GM12878 (cell line): ENCODE measurements around the gene PTAFR. TPM values are rescaled to one million over a fixed set of nuclear protein-coding genes. Genes with fewer than 3 reads are reported as not detected.

Experiments
- ATAC-seq: fragments of 200-7000 bp; cut with Tn5 transposase; 3 replicates; pipeline ENCODE4 v1.9.1; 2020; ENCODE audit warnings: mild to moderate bottlenecking, moderate library complexity
- BruUV-seq: library from RNA; stranded (reverse); fragments of 400-500 nt; replicated peaks from 2 replicates; lab custom pipeline; 2021; lab: Mats Ljungman, UMichigan
- CTCF ChIA-PET: fragments of 300-600 bp; sonication (Branson Sonifier 250); formaldehyde crosslinking; extraction: SDS; loops from one replicate; lab custom pipeline; 2021; ENCODE audit warnings: inconsistent platforms; lab: Yijun Ruan, JAX
- POLR2A ChIA-PET: fragments of 350-600 bp; formaldehyde crosslinking; extraction: SDS; loops from one replicate; lab custom pipeline; 2021; ENCODE audit warnings: inconsistent platforms; lab: Charles Lee
- RAD21 ChIA-PET: fragments of 300-600 bp; sonication (Branson Sonifier 250); formaldehyde crosslinking; loops from one replicate; lab custom pipeline; 2023; ENCODE audit warnings: antibody characterized with exemption; ENCODE audit not compliant: unreplicated experiment; lab: Charles Lee
- SMC1A ChIA-PET: fragments of 300-600 bp; sonication (Branson Sonifier 250); formaldehyde crosslinking; loops from one replicate; lab custom pipeline; 2023; ENCODE audit not compliant: unreplicated experiment, uncharacterized antibody; lab: Charles Lee
- DNase-seq: peaks from one replicate; pipeline ENCODE4 v3.0.0-alpha.2; 2011; ENCODE audit warnings: low read depth, low spot score
- FAIRE-seq: peaks from 3 replicates; lab custom pipeline; 2011; peaks lifted over from hg19 to GRCh38; lab: Jason Lieb, UNC
- H2AFZ ChIP-seq: 2 replicates; pipeline ENCODE4 v1.6.0; 2011; ENCODE audit warnings: low read depth, low read length, control low read depth; ENCODE audit not compliant: control insufficient read depth
- H3K27ac ChIP-seq: 2 replicates; pipeline ENCODE4 v1.5.1; 2011; ENCODE audit warnings: control low read depth; ENCODE audit not compliant: control insufficient read depth, insufficient read depth
- H3K27me3 ChIP-seq, 2 experiments: replicated peaks in 1 of 2; 2 replicates each; pipeline versions ENCODE4 v1.6.0 to v1.6.1; 2011; ENCODE audit warnings: low read length in 1 of 2; ENCODE audit not compliant: control insufficient read depth in 2 of 2, insufficient read depth in 2 of 2
- H3K36me3 ChIP-seq, 2 experiments: 2 replicates each; pipeline ENCODE4 v1.5.1; 2011; ENCODE audit warnings: low read length in 1 of 2; ENCODE audit not compliant: control insufficient read depth in 2 of 2, insufficient read depth in 2 of 2
- H3K4me1 ChIP-seq: 2 replicates; pipeline ENCODE4 v1.6.1; 2011; ENCODE audit warnings: mild to moderate bottlenecking, low read length, moderate library complexity, mixed read lengths; ENCODE audit not compliant: control insufficient read depth, insufficient read depth
- H3K4me2 ChIP-seq: 2 replicates; pipeline ENCODE4 v1.6.0; 2011; ENCODE audit warnings: control low read depth; ENCODE audit not compliant: control insufficient read depth, insufficient read depth
- H3K4me3 ChIP-seq: fragments of 200-600 bp; sonication (generic); 2 replicates; pipeline ENCODE4 v1.5.1; 2016
- H3K79me2 ChIP-seq: 2 replicates; pipeline ENCODE4 v1.6.0; 2011; ENCODE audit warnings: low read length; ENCODE audit not compliant: control insufficient read depth, insufficient read depth
- H3K9ac ChIP-seq: 2 replicates; pipeline ENCODE4 v1.8.0; 2011; ENCODE audit warnings: low read length, control low read depth, mixed read lengths; ENCODE audit not compliant: control insufficient read depth, insufficient read depth
- H3K9me3 ChIP-seq: replicated peaks from 3 replicates; pipeline ENCODE4 v1.5.1; 2011; ENCODE audit warnings: mild to moderate bottlenecking, low read length; ENCODE audit not compliant: control insufficient read depth, insufficient read depth
- H4K20me1 ChIP-seq: 2 replicates; pipeline ENCODE4 v1.6.0; 2011; ENCODE audit not compliant: control insufficient read depth, insufficient read depth
- ATF7 ChIP-seq: fragments of 450-650 bp; IDR thresholded peaks from 2 replicates; pipeline ENCODE4 v1.6.1; 2016; ENCODE audit warnings: low read depth, mild to moderate bottlenecking
- BACH1 ChIP-seq: fragments of 450-650 bp; IDR thresholded peaks from 2 replicates; pipeline ENCODE4 v1.6.1; 2017; ENCODE audit warnings: mild to moderate bottlenecking, borderline replicate concordance
- BCL3 ChIP-seq: IDR thresholded peaks from 2 replicates; pipeline ENCODE4 v1.6.1; 2011; ENCODE audit warnings: borderline replicate concordance, low read depth, mild to moderate bottlenecking, moderate library complexity, low read length; ENCODE audit not compliant: insufficient read depth, poor library complexity, severe bottlenecking
- EGR1 ChIP-seq, 2 experiments: IDR thresholded peaks; 1 replicate in 1 of 2; 2 replicates in 1 of 2; pipeline ENCODE4 v1.6.1; 2011 to 2012; ENCODE audit warnings: low read depth in 2 of 2, low read length in 2 of 2, borderline replicate concordance in 1 of 2, mild to moderate bottlenecking in 1 of 2, moderate library complexity in 1 of 2
- ESRRA ChIP-seq: IDR thresholded peaks from 2 replicates; pipeline ENCODE4 v1.6.1; 2012; ENCODE audit warnings: mild to moderate bottlenecking, low read length, improper control_type of control experiment
- ETV6 ChIP-seq, 2 experiments: fragments of 450-650 bp in 1 of 2; IDR thresholded peaks in 1 of 2; conservative IDR thresholded peaks in 1 of 2; 2 replicates each; pipeline ENCODE4 v1.6.1; 2014; ENCODE audit warnings: antibody characterized with exemption in 1 of 2, borderline replicate concordance in 1 of 2, low read depth in 1 of 2, mild to moderate bottlenecking in 1 of 2, moderate library complexity in 1 of 2
- FOXK2 ChIP-seq: fragments of 450-650 bp; IDR thresholded peaks from 2 replicates; pipeline ENCODE4 v1.6.1; 2017; ENCODE audit warnings: mild to moderate bottlenecking, moderate library complexity
- HCFC1 ChIP-seq: fragments of 150-350 bp; IDR thresholded peaks from 2 replicates; pipeline ENCODE4 v1.6.1; 2014; ENCODE audit warnings: low read length
- IRF5 ChIP-seq: fragments of 450-650 bp; IDR thresholded peaks from 2 replicates; pipeline ENCODE4 v1.6.1; 2017; ENCODE audit warnings: borderline replicate concordance
- MXI1 ChIP-seq: fragments of 150-350 bp; IDR thresholded peaks from 2 replicates; pipeline ENCODE4 v1.6.1; 2011; ENCODE audit warnings: low read depth, mild to moderate bottlenecking, inconsistent platforms, low read length, improper control_type of control experiment
- NBN ChIP-seq: fragments of 450-650 bp; IDR thresholded peaks from 2 replicates; pipeline ENCODE4 v1.6.1; 2016
- POU2F2 ChIP-seq: IDR thresholded peaks from 3 replicates; pipeline ENCODE4 v1.6.1; 2011; ENCODE audit warnings: low read depth, mild to moderate bottlenecking, low read length, borderline replicate concordance
- SP1 ChIP-seq: IDR thresholded peaks from one replicate; pipeline ENCODE4 v1.6.1; 2011; ENCODE audit warnings: low read depth, low read length
- TCF12 ChIP-seq: IDR thresholded peaks from 2 replicates; pipeline ENCODE4 v1.6.1; 2011; ENCODE audit warnings: low read depth, mild to moderate bottlenecking, low read length
- ZNF384 ChIP-seq: IDR thresholded peaks from 2 replicates; pipeline ENCODE4 v1.6.1; 2012; ENCODE audit warnings: low read depth, mild to moderate bottlenecking, low read length, improper control_type of control experiment, borderline replicate concordance
- WGBS: methylation state at CpG from one replicate; pipeline ENCODE4 v1.1.6; 2016; ENCODE audit warnings: low lambda C conversion rate; ENCODE audit not compliant: insufficient replicate concordance, insufficient coverage; ENCODE audit errors: missing lambda C conversion rate; 5-methylcytosine and 5-hydroxymethylcytosine counted together
- in situ Hi-C: fragments of 300-500 bp; cut with MboI; formaldehyde crosslinking; loops from 9 replicates; pipeline ENCODE4 v1.14.3; 2018; ENCODE audit warnings: mixed read lengths
- intact Hi-C: fragments of 100-400 bp; cut with micrococcal nuclease; formaldehyde crosslinking; loops from one replicate; pipeline ENCODE4 v1.14.2; 2022; ENCODE audit not compliant: unreplicated experiment
- polyA plus RNA-seq, 11 experiments: library from polyadenylated mRNA; depleted of rRNA in 4 of 11; unstranded in 6 of 11; stranded (reverse) in 5 of 11; fragments of >200 nt; fragmentation: Nextera tagmentation in 4 of 11; fragmentation: Illumina TruSeq in 1 of 11; extraction: Ambion mirVana in 4 of 11; extraction: Trizol in 1 of 11; gene quantifications; 1 replicate in 1 of 11; 2 replicates in 10 of 11; pipeline versions ENCODE4 v1.2.1 to v1.2.3, GENCODE V29; 2011 to 2016; ENCODE audit warnings: inconsistent platforms in 2 of 11, missing spikeins in 2 of 11, low read depth in 1 of 11
- total RNA-seq, 4 experiments: library from RNA; depleted of rRNA in 3 of 4; stranded (reverse); fragments of >200 nt in 3 of 4; fragmentation: Illumina TruSeq in 1 of 4; extraction: Trizol in 1 of 4; gene quantifications; 2 replicates each; pipeline versions ENCODE4 v1.2.1 to v1.2.3, GENCODE V29; 2013 to 2021
- TF ChIP-seq, protein P1 (sequence below): fragments of 450-650 bp; IDR thresholded peaks from 2 replicates; pipeline ENCODE4 v1.6.1; 2017; ENCODE audit warnings: low read depth, mild to moderate bottlenecking, moderate library complexity

The PTAFR gene
- total and polyA plus RNA-seq, 10 of the 15 experiments (the other 5 are each of a cell fraction or from before 2014, with no cell fraction given) = 17.5 to 251 (median 27.7) TPM

GRCh38 chr1:28145728-28146127 is 30.8 kb downstream of the PTAFR start (continued):
- TF ChIP-seq BACH1 = no peak
- no peak for TF ChIP-seq NBN

GRCh38 chr1:28144203-28145135 is 32.0 kb downstream of the PTAFR start:
- Histone ChIP-seq H3K4me3 (peak overlapping the region; percentile 17), H3K27ac (peak overlapping the region; percentile 62), H3K79me2 (no peaks in the 10 kb centered on the region; the same call in 1 of the 2 replicates), H3K9ac (no peak overlapping the region; the same call in 1 of the 2 replicates), H3K4me2 (peak overlapping the region; percentile 81), H3K27me3 (no peaks in the 10 kb centered on the region), H3K4me1 (peaks cover 51% of the 10 kb centered on the region), H4K20me1 (no peaks in the 10 kb centered on the region), H3K36me3 (peaks cover 0 to 4% of the 10 kb centered on the region in 2 experiments; a peak in 2 of 4 replicates), H2AFZ (no peak overlapping the region; the same call in 1 of the 2 replicates), H3K9me3 (no peaks in the 10 kb centered on the region)
- ChIA-PET RAD21 (interaction anchor here (0.6 to 6.7 kb wide), 13 partner anchors 9 to 1644 kb away, joined by 3 to 119 read pairs (median 5); partner anchors contain the start of genes EYA3 and PTAFR), CTCF (interaction anchor here (0.8 to 6.3 kb wide), 9 partner anchors 10 to 64 kb away, joined by 3 to 54 read pairs (median 5); no protein-coding TSS in a partner anchor), SMC1A (interaction anchor here (0.6 to 5.7 kb wide), 24 partner anchors 8 to 77 kb away, joined by 3 to 72 read pairs (median 6); partner anchors contain the start of genes EYA3 and PTAFR), POLR2A (interaction anchor here (0.6 to 3.9 kb wide), 19 partner anchors 9 to 582 kb away, joined by 3 to 18 read pairs (median 5); partner anchors contain the start of gene EYA3)
- peak; percentile 97 for DNase-seq
- 9% methylated on average over 5 of the region's 5 CpGs for WGBS
- peak; percentile 91 for ATAC-seq
- in situ Hi-C loops = no loop called here
- BruUV-seq = no TSS peak
- FAIRE-seq = peak; percentile 86
- intact Hi-C loops = loop anchor here (1.0 to 2.0 kb wide), 3 partner anchors 25 to 53 kb away; no protein-coding TSS in a partner anchor
- TF ChIP-seq ATF7 (peak; percentile 92), IRF5 (no peak), ETV6 (conservative IDR thresholded peaks at IDR 0.05 in 1 of 2, IDR thresholded peaks at IDR 0.05 in 1 of 2; ENCODE audit: borderline replicate concordance in 1 of 2, low read depth in 1 of 2) (peak in 1 of 2 experiments; percentile 68; a peak in 2 of 4 replicates), FOXK2 (no peak), ZNF384 (no peak), EGR1 (IDR thresholded peaks at IDR 0.05; ENCODE audit: borderline replicate concordance in 1 of 2, low read depth in 2 of 2, low read length in 2 of 2) (no peak), MXI1 (no peak), ESRRA (no peak), HCFC1 (no peak), POU2F2 (peak; percentile 78; the same call in 2 of the 3 replicates), SP1 (no peak), TCF12 (peak; percentile 69), BCL3 (peak; percentile 85)
- TF ChIP-seq, protein P1, sequence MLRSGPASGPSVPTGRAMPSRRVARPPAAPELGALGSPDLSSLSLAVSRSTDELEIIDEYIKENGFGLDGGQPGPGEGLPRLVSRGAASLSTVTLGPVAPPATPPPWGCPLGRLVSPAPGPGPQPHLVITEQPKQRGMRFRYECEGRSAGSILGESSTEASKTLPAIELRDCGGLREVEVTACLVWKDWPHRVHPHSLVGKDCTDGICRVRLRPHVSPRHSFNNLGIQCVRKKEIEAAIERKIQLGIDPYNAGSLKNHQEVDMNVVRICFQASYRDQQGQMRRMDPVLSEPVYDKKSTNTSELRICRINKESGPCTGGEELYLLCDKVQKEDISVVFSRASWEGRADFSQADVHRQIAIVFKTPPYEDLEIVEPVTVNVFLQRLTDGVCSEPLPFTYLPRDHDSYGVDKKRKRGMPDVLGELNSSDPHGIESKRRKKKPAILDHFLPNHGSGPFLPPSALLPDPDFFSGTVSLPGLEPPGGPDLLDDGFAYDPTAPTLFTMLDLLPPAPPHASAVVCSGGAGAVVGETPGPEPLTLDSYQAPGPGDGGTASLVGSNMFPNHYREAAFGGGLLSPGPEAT = peak; percentile 82
